Tibial artery (tissue), 4 donors: ENCODE measurements around the gene GRID2.

Experiments used
- DNase-seq, 2 donors: peaks; one replicate each; pipeline ENCODE4 v3.0.0-alpha.2; 2019
- H3K27ac ChIP-seq, 2 donors: fragments of 200-600 bp; sonication (generic) in 1 of 2; 1 replicate in 1 of 2; 2 replicates in 1 of 2; pipeline ENCODE4 v1.5.1; 2018 to 2019; ENCODE audit warnings: mild to moderate bottlenecking in 1 of 2
- H3K27me3 ChIP-seq, 2 donors: fragments of 200-600 bp; sonication (generic) in 1 of 2; one replicate each; pipeline versions ENCODE4 v1.5.1 to v1.6.0; 2016 to 2019
- H3K36me3 ChIP-seq, 3 donors: fragments of 200-600 bp; sonication (generic) in 2 of 3; one replicate each; pipeline ENCODE4 v1.5.1; 2016 to 2019; ENCODE audit warnings: mild to moderate bottlenecking in 2 of 3
- H3K4me1 ChIP-seq, 4 donors: fragments of 200-600 bp; sonication (generic) in 2 of 4; 1 replicate in 3 of 4; 2 replicates in 1 of 4; pipeline ENCODE4 v1.5.1; 2016 to 2019
- H3K4me3 ChIP-seq, 2 donors: fragments of 200-600 bp; sonication (generic) in 1 of 2; 1 replicate in 1 of 2; 2 replicates in 1 of 2; pipeline ENCODE4 v1.5.1; 2018 to 2019; ENCODE audit warnings: mild to moderate bottlenecking in 2 of 2
- H3K9me3 ChIP-seq, 3 donors: fragments of 200-600 bp; sonication (generic) in 1 of 3; one replicate each; pipeline ENCODE4 v1.5.1; 2016 to 2019
- intact Hi-C: fragments of 100-400 bp; cut with DNase I; formaldehyde crosslinking; loops from one replicate; pipeline ENCODE4 v1.15.0; 2023; ENCODE audit warnings: low total_unique reads
- TF ChIP-seq, protein P1 (sequence below), 2 experiments: fragments of 200-600 bp in 1 of 2; fragments of 450-650 bp in 1 of 2; IDR thresholded peaks; one replicate each; pipeline ENCODE4 v1.5.1; 2017 to 2019; ENCODE audit warnings: antibody characterized with exemption in 2 of 2, mild to moderate bottlenecking in 1 of 2, moderate library complexity in 1 of 2

Gene GRID2

DNA sequence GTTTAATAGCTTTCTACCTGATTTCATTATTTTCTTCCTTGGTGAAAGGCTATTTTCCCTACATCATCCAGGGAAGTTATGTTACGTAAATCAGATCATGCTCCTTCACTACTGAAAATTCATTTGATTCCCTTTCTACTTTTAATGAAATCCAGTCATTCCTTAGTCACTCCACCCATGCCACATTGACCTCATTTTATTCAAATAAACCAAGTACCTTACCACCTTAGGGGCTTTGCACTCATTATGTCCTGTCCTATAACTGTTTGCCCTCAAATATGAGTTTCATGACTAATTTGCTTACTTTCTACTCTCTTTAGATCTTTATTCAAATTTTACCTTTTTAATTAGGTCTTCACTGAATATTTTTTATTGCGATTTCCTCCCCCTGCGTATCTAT lies 374.0 kb downstream of the GRID2 start:
- no peaks in the 10 kb centered on the region for H3K9me3 ChIP-seq
- intact Hi-C loops = no loop called here
- H3K36me3 ChIP-seq = no peaks in the 10 kb centered on the region
- TF ChIP-seq, protein P1, sequence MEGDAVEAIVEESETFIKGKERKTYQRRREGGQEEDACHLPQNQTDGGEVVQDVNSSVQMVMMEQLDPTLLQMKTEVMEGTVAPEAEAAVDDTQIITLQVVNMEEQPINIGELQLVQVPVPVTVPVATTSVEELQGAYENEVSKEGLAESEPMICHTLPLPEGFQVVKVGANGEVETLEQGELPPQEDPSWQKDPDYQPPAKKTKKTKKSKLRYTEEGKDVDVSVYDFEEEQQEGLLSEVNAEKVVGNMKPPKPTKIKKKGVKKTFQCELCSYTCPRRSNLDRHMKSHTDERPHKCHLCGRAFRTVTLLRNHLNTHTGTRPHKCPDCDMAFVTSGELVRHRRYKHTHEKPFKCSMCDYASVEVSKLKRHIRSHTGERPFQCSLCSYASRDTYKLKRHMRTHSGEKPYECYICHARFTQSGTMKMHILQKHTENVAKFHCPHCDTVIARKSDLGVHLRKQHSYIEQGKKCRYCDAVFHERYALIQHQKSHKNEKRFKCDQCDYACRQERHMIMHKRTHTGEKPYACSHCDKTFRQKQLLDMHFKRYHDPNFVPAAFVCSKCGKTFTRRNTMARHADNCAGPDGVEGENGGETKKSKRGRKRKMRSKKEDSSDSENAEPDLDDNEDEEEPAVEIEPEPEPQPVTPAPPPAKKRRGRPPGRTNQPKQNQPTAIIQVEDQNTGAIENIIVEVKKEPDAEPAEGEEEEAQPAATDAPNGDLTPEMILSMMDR (IDR thresholded peaks at IDR 0.05) = no peak
- DNase-seq = no peak
- H3K4me3 ChIP-seq = no peak overlapping the region
- no peaks in the 10 kb centered on the region for H3K4me1 ChIP-seq
- no peaks in the 10 kb centered on the region for H3K27me3 ChIP-seq
- no peak overlapping the region for H3K27ac ChIP-seq

DNA sequence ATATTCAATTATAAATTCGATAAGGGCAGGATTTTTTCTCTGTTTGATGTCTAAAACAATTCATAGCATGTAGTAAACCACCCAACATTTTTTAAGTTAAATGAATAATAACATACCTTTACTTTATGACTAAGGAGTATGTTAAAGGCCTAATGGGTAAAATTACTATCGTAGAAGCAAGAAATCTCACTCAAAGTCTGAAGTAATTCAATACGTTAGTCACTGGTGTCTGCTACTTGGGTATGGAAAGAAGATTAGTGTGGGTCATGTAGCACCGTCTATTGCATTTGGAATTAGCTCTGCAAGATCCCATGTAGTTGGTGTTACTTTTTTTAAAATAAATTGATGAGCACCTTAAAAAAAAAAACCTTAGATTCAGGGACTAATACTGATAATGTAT lies 374.5 kb downstream of the GRID2 start:
- Histone ChIP-seq H3K36me3 (no peaks in the 10 kb centered on the region), H3K4me3 (no peak overlapping the region), H3K9me3 (no peaks in the 10 kb centered on the region), H3K27ac (no peak overlapping the region), H3K27me3 (no peaks in the 10 kb centered on the region), H3K4me1 (no peaks in the 10 kb centered on the region)
- TF ChIP-seq, protein P1 (IDR thresholded peaks at IDR 0.05) = no peak
- intact Hi-C loops = no loop called here
- DNase-seq = no peak

DNA sequence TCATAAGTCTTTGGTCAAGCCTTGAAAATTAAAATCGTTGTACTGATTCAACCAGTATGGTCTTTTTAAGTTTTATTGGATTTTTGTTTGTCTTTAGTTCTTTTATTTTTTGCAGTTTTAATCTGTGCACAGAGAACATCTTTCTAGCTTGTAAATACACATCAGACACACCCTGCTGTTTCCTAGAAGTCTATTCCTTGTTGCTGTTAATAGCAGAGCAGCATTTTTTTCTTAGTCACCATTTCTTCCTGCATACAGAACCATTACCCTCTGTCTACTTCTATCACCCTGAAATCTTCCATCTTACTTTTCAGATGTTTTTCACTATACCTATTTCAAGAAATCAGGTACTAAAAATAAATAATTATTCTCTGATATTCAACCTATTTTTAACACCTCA lies 375.4 kb downstream of the GRID2 start:
- intact Hi-C loops = no loop called here
- Histone ChIP-seq H3K9me3 (no peaks in the 10 kb centered on the region), H3K4me3 (no peak overlapping the region), H3K4me1 (no peaks in the 10 kb centered on the region), H3K36me3 (no peaks in the 10 kb centered on the region), H3K27me3 (no peaks in the 10 kb centered on the region), H3K27ac (no peak overlapping the region)
- TF ChIP-seq, protein P1 (IDR thresholded peaks at IDR 0.05) = no peak
- DNase-seq = no peak

DNA sequence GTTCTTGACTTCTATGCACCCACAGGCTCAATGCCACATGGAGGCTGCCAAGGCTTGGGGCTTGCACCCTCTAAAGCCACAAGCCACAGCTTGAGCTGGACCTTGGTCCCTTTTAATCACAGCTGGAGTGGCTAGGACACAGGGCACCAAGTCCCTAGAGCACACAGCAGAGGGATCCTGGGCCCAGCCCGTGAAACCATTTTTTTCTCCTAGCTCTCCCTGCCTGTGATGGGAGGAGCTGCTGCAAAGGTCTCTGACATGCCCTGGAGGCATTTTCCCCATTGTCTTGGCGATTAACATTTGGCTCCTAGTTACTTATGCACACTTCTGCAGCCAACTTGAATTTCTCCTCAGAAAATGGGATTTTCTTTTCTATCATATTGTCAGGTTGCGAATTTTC lies 410.9 kb downstream of the GRID2 start:
- Histone ChIP-seq H3K36me3 (no peaks in the 10 kb centered on the region), H3K27me3 (no peaks in the 10 kb centered on the region), H3K4me3 (no peak overlapping the region), H3K9me3 (no peaks in the 10 kb centered on the region), H3K4me1 (no peaks in the 10 kb centered on the region), H3K27ac (no peak overlapping the region)
- TF ChIP-seq, protein P1 (IDR thresholded peaks at IDR 0.05) = no peak
- DNase-seq = no peak
- intact Hi-C loops = no loop called here

DNA sequence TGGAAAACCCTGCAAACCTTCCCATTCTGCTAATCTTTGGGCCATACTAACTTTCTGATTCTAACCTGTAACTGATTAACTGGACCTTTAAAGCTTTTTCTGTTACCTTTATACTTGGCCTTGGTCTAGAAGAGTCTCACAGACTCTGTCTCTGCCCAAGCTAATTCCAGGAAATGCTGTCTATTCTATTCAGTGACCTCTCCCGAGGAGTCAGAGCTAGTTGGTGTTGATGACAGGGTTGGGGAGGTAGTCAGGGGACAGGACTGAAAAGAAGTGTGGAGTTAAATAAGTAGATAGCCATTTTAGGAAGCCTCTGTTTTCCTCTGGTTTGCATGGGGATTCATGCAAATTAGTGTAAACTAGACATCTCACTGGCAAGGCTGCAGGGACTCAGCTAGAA lies 429.5 kb downstream of the GRID2 start:
- Histone ChIP-seq H3K36me3 (no peaks in the 10 kb centered on the region), H3K4me1 (no peaks in the 10 kb centered on the region), H3K27ac (no peak overlapping the region), H3K4me3 (no peak overlapping the region), H3K27me3 (no peaks in the 10 kb centered on the region), H3K9me3 (no peaks in the 10 kb centered on the region)
- DNase-seq = no peak
- intact Hi-C loops = no loop called here
- TF ChIP-seq, protein P1 (IDR thresholded peaks at IDR 0.05) = no peak

DNA sequence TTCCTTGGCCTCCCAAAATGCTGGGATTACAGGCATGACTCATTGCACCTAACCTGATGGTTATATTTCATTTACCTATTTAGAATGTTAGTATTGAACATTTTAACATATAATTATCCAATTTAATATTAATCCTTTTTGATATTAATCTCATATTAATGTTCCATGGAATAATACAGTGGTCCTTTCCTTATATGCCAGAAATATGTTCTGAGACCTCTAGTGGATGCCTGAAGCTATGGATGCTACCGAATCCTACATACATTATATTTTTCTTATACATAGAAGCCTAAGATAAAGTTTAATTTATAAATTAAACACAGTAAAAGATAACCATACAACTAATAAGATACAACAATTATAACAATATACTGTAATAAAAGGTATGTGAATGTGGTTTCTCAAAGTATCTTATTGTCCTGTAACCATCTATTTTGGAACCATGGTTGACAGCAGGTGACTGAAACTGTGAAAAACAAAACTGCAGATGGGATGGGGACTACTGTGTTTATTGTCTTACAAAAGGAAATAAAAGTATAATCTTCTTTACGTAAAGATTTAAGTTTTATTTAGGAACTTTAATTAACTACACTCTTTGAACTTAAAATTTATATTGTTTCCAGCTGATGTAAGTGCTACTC lies 431.4 kb downstream of the GRID2 start:
- DNase-seq = no peak
- Histone ChIP-seq H3K9me3 (no peaks in the 10 kb centered on the region), H3K27ac (no peak overlapping the region), H3K36me3 (no peaks in the 10 kb centered on the region), H3K27me3 (no peaks in the 10 kb centered on the region), H3K4me3 (no peak overlapping the region), H3K4me1 (no peaks in the 10 kb centered on the region)
- intact Hi-C loops = no loop called here
- TF ChIP-seq, protein P1 (IDR thresholded peaks at IDR 0.05) = no peak
